ENCODE measurements around the gene CD9. TPM values are rescaled to one million over a fixed set of nuclear protein-coding genes. Genes with fewer than 3 reads are reported as not detected.

The CD9 gene
- total and polyA plus RNA-seq, 2 donors (not counting 1 experiment from before 2014, with no cell fraction given): 7.2 to 12.8 TPM

GRCh38 chr12:6234906-6235305 is 34.7 kb downstream of the CD9 start:
- peaks cover 6% of the 10 kb centered on the region for H3K27me3 Mint-ChIP-seq
- intact Hi-C loops (cut with micrococcal nuclease): loop anchor here (5.0 kb wide), 1 partner anchor 38 kb away; no protein-coding TSS in a partner anchor
- H3K4me1 ChIP-seq (ENCODE audit: control insufficient read depth in 2 of 2, insufficient read depth in 2 of 2, low read length in 2 of 2): peaks cover 13 to 16% of the 10 kb centered on the region in 2 donors
- POLR2A ChIA-PET: no interaction called here
- ATAC-seq (ENCODE audit: low read depth): no peak
- no peak overlapping the region for H2AFZ ChIP-seq (ENCODE audit: insufficient read depth, low read depth, low read length, poor library complexity, severe bottlenecking)
- 93% methylated on average over 7 of the region's 7 CpGs for WGBS (ENCODE audit: insufficient coverage)
- H4K20me1 ChIP-seq (ENCODE audit: control insufficient read depth, insufficient read depth, low read length, poor library complexity, severe bottlenecking): no peaks in the 10 kb centered on the region
- CTCF ChIA-PET: interaction anchor here (0.6 kb wide), 1 partner anchor 531 kb away, joined by 3 read pairs; the partner anchor contains the start of gene PTMS
- no peak for DNase-seq
- H3K36me3 ChIP-seq (replicated peaks in 1 of 2; ENCODE audit: control extremely low read depth in 1 of 2, control insufficient read depth in 1 of 2, extremely low read depth in 1 of 2, insufficient read depth in 2 of 2, low read length in 1 of 2): no peaks in the 10 kb centered on the region
- H3K27ac ChIP-seq (ENCODE audit: low read length in 2 of 2): no peak overlapping the region
- no peak overlapping the region for H3K9ac ChIP-seq (ENCODE audit: low read length)
- no peaks in the 10 kb centered on the region for H3K9me3 ChIP-seq (ENCODE audit: control extremely low read depth in 1 of 3, control insufficient read depth in 2 of 3, insufficient read depth in 1 of 3, low read length in 2 of 3)
- H3K27ac Mint-ChIP-seq: no peak overlapping the region
- H3K79me2 ChIP-seq (ENCODE audit: control insufficient read depth, insufficient read depth, low read length): no peaks in the 10 kb centered on the region
- no peak overlapping the region for H3K4me3 Mint-ChIP-seq
- H3K27me3 ChIP-seq (replicated peaks in 1 of 4; ENCODE audit: control extremely low read depth in 1 of 4, control insufficient read depth in 3 of 4, insufficient read depth in 4 of 4, low read length in 3 of 4): no peaks in the 10 kb centered on the region
- peaks cover 10% of the 10 kb centered on the region for H3K4me1 Mint-ChIP-seq
- H3K4me3 ChIP-seq (ENCODE audit: control extremely low read depth in 1 of 5, extremely low read depth in 1 of 5, insufficient read depth in 1 of 5, low read depth in 2 of 5, low read length in 4 of 5): no peak overlapping the region
- no peaks in the 10 kb centered on the region for H3K9me3 Mint-ChIP-seq (ENCODE audit: insufficient read depth)
- no peak overlapping the region for H3K4me2 ChIP-seq (replicated peaks; ENCODE audit: low read depth, low read length, poor library complexity, severe bottlenecking)
- TF ChIP-seq EZH2 (IDR thresholded peaks at IDR 0.05; ENCODE audit: borderline replicate concordance, insufficient read depth, low read depth, low read length, poor library complexity, severe bottlenecking): no peak
- TF ChIP-seq, protein P1, sequence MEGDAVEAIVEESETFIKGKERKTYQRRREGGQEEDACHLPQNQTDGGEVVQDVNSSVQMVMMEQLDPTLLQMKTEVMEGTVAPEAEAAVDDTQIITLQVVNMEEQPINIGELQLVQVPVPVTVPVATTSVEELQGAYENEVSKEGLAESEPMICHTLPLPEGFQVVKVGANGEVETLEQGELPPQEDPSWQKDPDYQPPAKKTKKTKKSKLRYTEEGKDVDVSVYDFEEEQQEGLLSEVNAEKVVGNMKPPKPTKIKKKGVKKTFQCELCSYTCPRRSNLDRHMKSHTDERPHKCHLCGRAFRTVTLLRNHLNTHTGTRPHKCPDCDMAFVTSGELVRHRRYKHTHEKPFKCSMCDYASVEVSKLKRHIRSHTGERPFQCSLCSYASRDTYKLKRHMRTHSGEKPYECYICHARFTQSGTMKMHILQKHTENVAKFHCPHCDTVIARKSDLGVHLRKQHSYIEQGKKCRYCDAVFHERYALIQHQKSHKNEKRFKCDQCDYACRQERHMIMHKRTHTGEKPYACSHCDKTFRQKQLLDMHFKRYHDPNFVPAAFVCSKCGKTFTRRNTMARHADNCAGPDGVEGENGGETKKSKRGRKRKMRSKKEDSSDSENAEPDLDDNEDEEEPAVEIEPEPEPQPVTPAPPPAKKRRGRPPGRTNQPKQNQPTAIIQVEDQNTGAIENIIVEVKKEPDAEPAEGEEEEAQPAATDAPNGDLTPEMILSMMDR (IDR thresholded peaks at IDR 0.05): no peak

- H3K4me1 Mint-ChIP-seq: peaks cover 6% of the 10 kb centered on the region
- H3K27ac Mint-ChIP-seq: no peak overlapping the region
- TF ChIP-seq, protein P1 (IDR thresholded peaks at IDR 0.05): no peak
- no peak for TF ChIP-seq EZH2 (IDR thresholded peaks at IDR 0.05; ENCODE audit: borderline replicate concordance, insufficient read depth, low read depth, low read length, poor library complexity, severe bottlenecking)
Measured at GRCh38 chr12:6235499-6235898, 35.3 kb downstream of the CD9 start.

More at GRCh38 chr12:6235499-6235898, 35.3 kb downstream of the CD9 start:
- ChIA-PET CTCF (interaction anchor here (0.6 kb wide), 1 partner anchor 531 kb away, joined by 3 read pairs; the partner anchor contains the start of gene PTMS), POLR2A (no interaction called here)
- no peak overlapping the region for H3K4me3 ChIP-seq (ENCODE audit: control extremely low read depth in 1 of 5, extremely low read depth in 1 of 5, insufficient read depth in 1 of 5, low read depth in 2 of 5, low read length in 4 of 5)
- Mint-ChIP-seq H3K27me3 (peaks cover 6% of the 10 kb centered on the region), H3K4me3 (no peak overlapping the region), H3K9me3 (ENCODE audit: insufficient read depth) (no peaks in the 10 kb centered on the region)
- ATAC-seq (ENCODE audit: low read depth) (no peak), DNase-seq (no peak)
- no peaks in the 10 kb centered on the region for H3K79me2 ChIP-seq (ENCODE audit: control insufficient read depth, insufficient read depth, low read length)
- no peak overlapping the region for H3K4me2 ChIP-seq (replicated peaks; ENCODE audit: low read depth, low read length, poor library complexity, severe bottlenecking)
- H3K4me1 ChIP-seq (ENCODE audit: control insufficient read depth in 2 of 2, insufficient read depth in 2 of 2, low read length in 2 of 2): peaks cover 8 to 10% of the 10 kb centered on the region in 2 donors
- no peak overlapping the region for H3K27ac ChIP-seq (ENCODE audit: low read length in 2 of 2)
- H3K9ac ChIP-seq (ENCODE audit: low read length): no peak overlapping the region
- H4K20me1 ChIP-seq (ENCODE audit: control insufficient read depth, insufficient read depth, low read length, poor library complexity, severe bottlenecking): no peaks in the 10 kb centered on the region
- H3K27me3 ChIP-seq (replicated peaks in 1 of 4; ENCODE audit: control extremely low read depth in 1 of 4, control insufficient read depth in 3 of 4, insufficient read depth in 4 of 4, low read length in 3 of 4): no peaks in the 10 kb centered on the region
- H2AFZ ChIP-seq (ENCODE audit: insufficient read depth, low read depth, low read length, poor library complexity, severe bottlenecking): no peak overlapping the region
- intact Hi-C loops (cut with micrococcal nuclease): no loop called here
- WGBS (ENCODE audit: insufficient coverage): 85% methylated on average over 9 of the region's 9 CpGs
- H3K9me3 ChIP-seq (ENCODE audit: control extremely low read depth in 1 of 3, control insufficient read depth in 2 of 3, insufficient read depth in 1 of 3, low read length in 2 of 3): no peaks in the 10 kb centered on the region
- no peaks in the 10 kb centered on the region for H3K36me3 ChIP-seq (replicated peaks in 1 of 2; ENCODE audit: control extremely low read depth in 1 of 2, control insufficient read depth in 1 of 2, extremely low read depth in 1 of 2, insufficient read depth in 2 of 2, low read length in 1 of 2)

Data from B cell (primary cell).